OCI-LY3 (cell line): ENCODE results near the gene CHST11.

Experiments
- CTCF ChIP-seq: fragments of 200-600, 300-600 bp; sonication (generic); IDR thresholded peaks from 2 replicates; pipeline ENCODE4 v1.5.1; 2014; ENCODE audit warnings: antibody characterized with exemption, low read length, low read depth
- EZH2phosphoT487 ChIP-seq: fragments of 200-600 bp; shearing (Covaris generic); IDR thresholded peaks from 2 replicates; pipeline ENCODE4 v1.6.1; 2018; ENCODE audit warnings: antibody characterized with exemption, mixed run types, low read depth

DNA sequence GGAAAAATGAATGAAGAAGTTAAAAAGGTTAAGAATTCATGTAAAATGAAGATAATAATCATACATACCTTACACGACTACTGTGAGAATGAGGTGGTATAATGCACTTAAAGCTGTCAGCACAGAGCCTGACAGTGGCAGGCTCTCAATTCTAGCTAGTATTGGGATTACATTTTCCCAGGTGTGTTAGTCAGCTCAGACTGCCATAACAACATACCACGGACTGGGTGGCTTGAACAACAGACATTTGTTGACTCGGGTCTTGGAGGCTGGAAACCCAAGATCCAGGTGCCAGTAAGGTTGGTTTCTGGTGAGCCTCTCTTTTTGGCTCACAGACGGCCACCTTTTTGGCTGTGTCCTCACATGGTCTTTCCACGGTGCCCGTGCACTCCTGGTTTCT lies 167.8 kb downstream of the CHST11 start:
- TF ChIP-seq CTCF (no peak), EZH2phosphoT487 (no peak)
